C4-2B (cell line): Measurements from ENCODE around the gene NPC1L1.

Experiments
- ZFX ChIP-seq: fragments of 450-650 bp; IDR thresholded peaks from 2 replicates; pipeline ENCODE4 v1.6.1; 2017
- TF ChIP-seq, protein P1 (sequence below): fragments of 450-650 bp; conservative IDR thresholded peaks from 2 replicates; pipeline ENCODE4 v1.5.1; 2017; ENCODE audit warnings: mild to moderate bottlenecking

GRCh38 chr7:44541028-44541869 lies at the start of gene NPC1L1:
- TF ChIP-seq, protein P1, sequence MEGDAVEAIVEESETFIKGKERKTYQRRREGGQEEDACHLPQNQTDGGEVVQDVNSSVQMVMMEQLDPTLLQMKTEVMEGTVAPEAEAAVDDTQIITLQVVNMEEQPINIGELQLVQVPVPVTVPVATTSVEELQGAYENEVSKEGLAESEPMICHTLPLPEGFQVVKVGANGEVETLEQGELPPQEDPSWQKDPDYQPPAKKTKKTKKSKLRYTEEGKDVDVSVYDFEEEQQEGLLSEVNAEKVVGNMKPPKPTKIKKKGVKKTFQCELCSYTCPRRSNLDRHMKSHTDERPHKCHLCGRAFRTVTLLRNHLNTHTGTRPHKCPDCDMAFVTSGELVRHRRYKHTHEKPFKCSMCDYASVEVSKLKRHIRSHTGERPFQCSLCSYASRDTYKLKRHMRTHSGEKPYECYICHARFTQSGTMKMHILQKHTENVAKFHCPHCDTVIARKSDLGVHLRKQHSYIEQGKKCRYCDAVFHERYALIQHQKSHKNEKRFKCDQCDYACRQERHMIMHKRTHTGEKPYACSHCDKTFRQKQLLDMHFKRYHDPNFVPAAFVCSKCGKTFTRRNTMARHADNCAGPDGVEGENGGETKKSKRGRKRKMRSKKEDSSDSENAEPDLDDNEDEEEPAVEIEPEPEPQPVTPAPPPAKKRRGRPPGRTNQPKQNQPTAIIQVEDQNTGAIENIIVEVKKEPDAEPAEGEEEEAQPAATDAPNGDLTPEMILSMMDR, result no peak
- no peak for TF ChIP-seq ZFX
